ENCODE data around the gene JDP2.

JDP2 gene

GRCh38 chr14:75437201-75438143, 9.7 kb downstream of the JDP2 start:
- DNase-seq (ENCODE audit: low read depth), result no peak

GRCh38 chr14:75438486-75439080, 10.8 kb downstream of the JDP2 start:
- no peak for DNase-seq (ENCODE audit: low read depth)

GRCh38 chr14:75439989-75440388, 12.2 kb downstream of the JDP2 start:
- no peak for DNase-seq (ENCODE audit: low read depth)

- no peak for DNase-seq (ENCODE audit: low read depth)
Measured at GRCh38 chr14:75440733-75441477, 13.1 kb downstream of the JDP2 start.

GRCh38 chr14:75441728-75442127, 13.9 kb downstream of the JDP2 start:
- DNase-seq (ENCODE audit: low read depth), result no peak

- DNase-seq (ENCODE audit: low read depth), result no peak
Measured at GRCh38 chr14:75442166-75442565, 14.3 kb downstream of the JDP2 start.

GRCh38 chr14:75442642-75443041, 14.8 kb downstream of the JDP2 start:
- DNase-seq (ENCODE audit: low read depth), result no peak

GRCh38 chr14:75443203-75443969, 15.6 kb downstream of the JDP2 start:
- no peak for DNase-seq (ENCODE audit: low read depth)

- DNase-seq (ENCODE audit: low read depth), result no peak
Measured at GRCh38 chr14:75445236-75445635, 17.4 kb downstream of the JDP2 start.

GRCh38 chr14:75445963-75446362, 18.1 kb downstream of the JDP2 start:
- DNase-seq (ENCODE audit: low read depth), result no peak

GRCh38 chr14:75446447-75446846, 18.6 kb downstream of the JDP2 start:
- no peak for DNase-seq (ENCODE audit: low read depth)

- no peak for DNase-seq (ENCODE audit: low read depth)
Measured at GRCh38 chr14:75448209-75448608, 20.4 kb downstream of the JDP2 start.

GRCh38 chr14:75449036-75449435, 21.2 kb downstream of the JDP2 start:
- DNase-seq (ENCODE audit: low read depth), result no peak

- DNase-seq (ENCODE audit: low read depth), result no peak
Measured at GRCh38 chr14:75449696-75450095, 21.9 kb downstream of the JDP2 start.

GRCh38 chr14:75450381-75451276, 22.8 kb downstream of the JDP2 start:
- DNase-seq (ENCODE audit: low read depth), result no peak

GRCh38 chr14:75452324-75452723, 24.5 kb downstream of the JDP2 start:
- DNase-seq (ENCODE audit: low read depth), result no peak

- no peak for DNase-seq (ENCODE audit: low read depth)
Measured at GRCh38 chr14:75452900-75453816, 25.3 kb downstream of the JDP2 start.

GRCh38 chr14:75453817-75454434, 26.1 kb downstream of the JDP2 start:
- no peak for DNase-seq (ENCODE audit: low read depth)

- DNase-seq (ENCODE audit: low read depth), result no peak
Measured at GRCh38 chr14:75454963-75455546, 27.2 kb downstream of the JDP2 start.
